ENCODE results near the gene LRRC61.
"Not testable (repeated sequence)": the region's sequence is repeated elsewhere in the genome, so short reads cannot be mapped to it uniquely, and the experiment has no call there.

LRRC61 gene

DNA sequence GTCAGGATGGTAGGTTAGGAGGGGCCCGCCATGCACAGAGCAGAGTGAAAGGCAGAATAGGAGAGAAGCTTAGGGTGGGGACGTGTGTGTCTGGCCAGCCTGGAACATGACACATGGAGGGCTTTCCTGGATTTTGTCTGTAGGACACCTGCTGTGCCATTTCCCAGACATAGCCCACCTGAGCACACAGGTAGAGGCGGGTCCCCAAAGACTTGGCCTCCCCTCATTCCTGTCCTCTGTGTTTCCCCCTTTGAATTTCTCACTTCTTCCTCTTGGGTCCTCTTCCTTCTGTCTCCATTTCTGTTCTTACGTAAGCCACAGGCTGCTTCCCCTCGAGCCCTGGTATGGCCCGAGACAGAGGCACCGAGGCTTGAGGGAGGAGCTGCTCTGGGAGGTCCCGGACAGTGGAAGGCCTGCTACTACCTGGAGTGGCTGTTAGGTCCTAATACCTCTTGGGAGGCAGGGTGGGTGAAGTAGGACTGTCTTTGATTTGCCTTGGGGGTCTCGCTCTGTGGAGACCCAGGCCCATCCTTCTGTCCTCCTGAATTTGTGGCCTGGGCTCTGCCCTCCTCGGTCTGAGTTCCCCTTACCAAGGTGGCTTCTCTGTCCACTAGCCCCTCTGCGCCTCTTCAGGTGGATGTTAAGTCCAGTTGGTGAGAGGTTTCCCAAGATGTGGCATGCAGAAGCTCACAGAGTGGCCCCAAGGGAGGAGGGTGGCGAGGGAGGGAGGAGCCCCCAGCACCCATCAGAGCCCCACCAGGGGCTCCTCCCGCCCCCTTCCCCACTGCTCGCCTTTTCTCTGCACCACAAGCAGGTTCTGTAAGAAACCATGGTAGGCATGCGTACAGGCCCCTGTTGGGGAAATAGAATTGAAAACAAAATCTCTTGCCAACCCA lies 61.5 kb downstream of the LRRC61 start:
- DNase-seq: no peak

DNA sequence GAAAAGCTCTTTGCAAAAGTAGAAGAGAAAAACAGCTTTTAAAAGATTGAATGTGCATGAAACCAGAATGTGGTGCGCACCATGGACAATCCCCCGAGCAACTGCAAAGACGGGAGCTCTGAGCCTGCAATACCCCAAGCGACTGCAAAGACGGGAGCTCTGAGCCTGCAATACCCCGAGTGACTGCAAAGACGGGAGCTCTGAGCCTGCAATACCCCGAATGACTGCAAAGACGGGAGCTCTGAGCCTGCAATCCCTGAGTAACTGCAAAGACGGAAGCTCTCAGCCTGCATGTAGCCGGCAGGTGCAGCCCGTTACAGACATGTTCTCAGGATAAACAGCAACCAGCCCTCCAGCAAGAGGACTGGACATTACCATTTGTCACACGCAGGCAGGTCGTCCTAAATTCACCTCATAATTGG lies 62.2 kb downstream of the LRRC61 start:
- no peak for DNase-seq

DNA sequence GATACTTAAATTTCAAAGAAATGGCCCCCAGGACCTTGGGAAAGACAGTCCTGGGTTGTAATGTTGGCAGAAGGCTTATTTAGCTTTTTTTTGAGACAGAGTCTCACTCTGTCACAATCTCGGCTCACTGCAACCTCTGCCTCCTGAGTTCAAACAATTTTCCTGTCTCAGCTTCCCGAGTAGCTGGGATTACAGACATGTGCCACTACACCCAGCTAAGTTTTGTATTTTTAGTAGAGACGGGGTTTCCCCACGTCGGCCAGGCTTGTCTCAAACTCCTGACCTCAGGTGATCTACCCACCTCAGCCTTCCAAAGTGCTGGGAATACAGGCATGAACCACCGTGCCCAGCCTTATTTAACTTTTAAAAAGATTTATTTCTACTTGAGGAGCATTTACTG lies 62.7 kb downstream of the LRRC61 start:
- not testable (repeated sequence) for DNase-seq

Data from fibroblast of skin of back (primary cell).